K562 (cell line): ENCODE results near the gene ZSWIM7. TPM values are rescaled to one million over a fixed set of nuclear protein-coding genes. Genes with fewer than 3 reads are reported as not detected.

Source experiments
- ATAC-seq: fragments of 200-7000 bp; cut with Tn5 transposase; 3 replicates; pipeline ENCODE4 v1.9.1; 2020; ENCODE audit warnings: moderate library complexity
- BruUV-seq: library from RNA; stranded (reverse); fragments of 400-500 nt; replicated peaks from 2 replicates; lab custom pipeline; 2021; lab: Mats Ljungman, UMichigan
- CTCF ChIA-PET: fragments of 300-600 bp; formaldehyde crosslinking; extraction: SDS; loops from one replicate; lab custom pipeline; 2021; ENCODE audit warnings: low intra/inter-chr PET ratio; lab: Yijun Ruan, JAX
- POLR2A ChIA-PET: fragments of 300-600, 350-650 bp; sonication (Branson Sonifier 250); formaldehyde crosslinking; extraction: SDS; loops from one replicate; lab custom pipeline; 2021; ENCODE audit warnings: antibody characterized with exemption, inconsistent platforms; lab: Yijun Ruan, JAX
- DNase-seq, 4 experiments: peaks; one replicate each; pipeline versions ENCODE4 v3.0.0 to v3.0.0-alpha.2; 2011 to 2018; ENCODE audit warnings: low spot score in 3 of 4, mixed read lengths in 3 of 4; ENCODE audit errors: extremely low read depth in 1 of 4
- FAIRE-seq: peaks from 2 replicates; lab custom pipeline; 2011; peaks lifted over from hg19 to GRCh38; lab: Jason Lieb, UNC
- H2AFZ ChIP-seq: 2 replicates; pipeline ENCODE4 v1.6.0; 2011; ENCODE audit warnings: low read depth, low read length, control low read depth, inconsistent platforms
- H3K27ac ChIP-seq: fragments of 200-600 bp; 3 replicates; pipeline ENCODE4 v1.8.0; 2011; ENCODE audit warnings: low read depth, mild to moderate bottlenecking, control low read depth, inconsistent platforms, low read length, moderate library complexity, mixed read lengths; ENCODE audit errors: extremely low read depth
- H3K27me3 ChIP-seq, 2 experiments: fragments of 300-600 bp in 1 of 2; 2 replicates in 1 of 2; 3 replicates in 1 of 2; pipeline versions ENCODE4 v1.6.0 to v1.8.0; 2011; ENCODE audit warnings: inconsistent platforms in 2 of 2, low read length in 2 of 2, mild to moderate bottlenecking in 1 of 2, mixed read lengths in 1 of 2, moderate library complexity in 1 of 2; ENCODE audit not compliant: control insufficient read depth in 2 of 2, insufficient read depth in 2 of 2
- H3K36me3 ChIP-seq: fragments of 300-600 bp; 3 replicates; pipeline ENCODE4 v1.8.0; 2011; ENCODE audit warnings: mild to moderate bottlenecking, low read length, inconsistent platforms; ENCODE audit not compliant: control insufficient read depth, insufficient read depth
- H3K4me1 ChIP-seq, 2 experiments: fragments of 200-600 bp in 1 of 2; replicated peaks in 1 of 2; 2 replicates in 1 of 2; 3 replicates in 1 of 2; pipeline versions ENCODE4 v1.5.1 to v1.8.0; 2011; ENCODE audit warnings: inconsistent platforms in 2 of 2, low read length in 2 of 2, mild to moderate bottlenecking in 1 of 2, mixed read lengths in 1 of 2, moderate library complexity in 1 of 2; ENCODE audit not compliant: control insufficient read depth in 2 of 2, insufficient read depth in 2 of 2
- H3K4me2 ChIP-seq: 2 replicates; pipeline ENCODE4 v1.6.1; 2011; ENCODE audit warnings: low read length, control low read depth, inconsistent platforms, mixed read lengths; ENCODE audit not compliant: insufficient read depth
- H3K4me3 ChIP-seq: fragments of 200-600 bp; sonication (generic), shearing (Covaris generic); 2 replicates; pipeline ENCODE4 v1.5.1; 2016; ENCODE audit warnings: control low read depth, inconsistent platforms
- H3K79me2 ChIP-seq: fragments of 200-600 bp; 3 replicates; pipeline ENCODE4 v1.8.0; 2011; ENCODE audit warnings: low read length, inconsistent platforms; ENCODE audit not compliant: control insufficient read depth, insufficient read depth
- H3K9ac ChIP-seq, 2 experiments: 2 replicates each; pipeline versions ENCODE4 v1.6.0 to v1.6.1; 2011; ENCODE audit warnings: low read depth in 2 of 2, low read length in 2 of 2, control low read depth in 1 of 2, inconsistent platforms in 1 of 2, mild to moderate bottlenecking in 1 of 2, mixed read lengths in 1 of 2; ENCODE audit not compliant: insufficient read depth in 1 of 2
- H3K9me1 ChIP-seq: one replicate; pipeline ENCODE4 v1.6.0; 2011; ENCODE audit warnings: inconsistent platforms, mild to moderate bottlenecking, low read length, moderate library complexity; ENCODE audit not compliant: control insufficient read depth, insufficient read depth
- H3K9me3 ChIP-seq: replicated peaks from 2 replicates; pipeline ENCODE4 v1.5.1; 2011; ENCODE audit warnings: low read depth, low read length, inconsistent platforms; ENCODE audit not compliant: control insufficient read depth, insufficient read depth
- H4K20me1 ChIP-seq: replicated peaks from 2 replicates; pipeline ENCODE4 v1.6.1; 2011; ENCODE audit warnings: low read length, inconsistent platforms, mixed read lengths; ENCODE audit not compliant: control insufficient read depth, insufficient read depth
- E4F1 ChIP-seq: fragments of 250-450 bp; sonication (Bioruptor Pico); IDR thresholded peaks from 2 replicates; pipeline ENCODE4 v1.5.0; 2021; ENCODE audit warnings: mild to moderate bottlenecking, borderline replicate concordance
- HMGN3 ChIP-seq: IDR thresholded peaks from 2 replicates; pipeline ENCODE4 v1.6.1; 2011; ENCODE audit warnings: borderline replicate concordance, low read depth, mild to moderate bottlenecking, mixed read lengths, low read length; ENCODE audit not compliant: insufficient read length; ENCODE audit errors: extremely low read depth
- L3MBTL2 ChIP-seq: fragments of 450-650 bp; IDR thresholded peaks from 2 replicates; pipeline ENCODE4 v1.6.1; 2016; ENCODE audit warnings: mild to moderate bottlenecking, moderate library complexity
- MGA ChIP-seq: fragments of 450-650 bp; IDR thresholded peaks from 2 replicates; pipeline ENCODE4 v1.6.1; 2016; ENCODE audit warnings: mild to moderate bottlenecking, moderate library complexity
- STAG1 ChIP-seq: sonication (generic); formaldehyde crosslinking; IDR thresholded peaks from 2 replicates; pipeline ENCODE4 v1.5.0; 2020; ENCODE audit warnings: missing genetic modification reagents, borderline replicate concordance
- WGBS: fragments of 100-300 bp; shearing (Covaris generic); methylation state at CpG from one replicate; pipeline ENCODE4 v1.1.6; 2016; ENCODE audit warnings: low coverage, mixed read lengths; ENCODE audit not compliant: insufficient coverage; ENCODE audit errors: missing lambda C conversion rate; 5-methylcytosine and 5-hydroxymethylcytosine counted together
- in situ Hi-C: fragments of 300-500 bp; cut with MboI; formaldehyde crosslinking; loops from 4 replicates; pipeline ENCODE4 v1.15.0; 2018; ENCODE audit warnings: inconsistent platforms, mixed read lengths
- intact Hi-C: fragments of 100-400 bp; cut with micrococcal nuclease; formaldehyde crosslinking; loops from 2 replicates; pipeline ENCODE4 v1.14.2; 2022
- polyA plus RNA-seq, 8 experiments: library from polyadenylated mRNA; depleted of rRNA in 4 of 8; stranded (reverse) in 5 of 8; unstranded in 3 of 8; fragments of >200 nt; fragmentation: Nextera tagmentation in 2 of 8; fragmentation: Illumina TruSeq in 1 of 8; extraction: Ambion mirVana in 2 of 8; extraction: Trizol in 1 of 8; gene quantifications; 2 replicates each; pipeline versions ENCODE4 v1.2.1 to v1.2.3, GENCODE V29; 2011 to 2014; ENCODE audit warnings: inconsistent platforms in 1 of 8, missing spikeins in 1 of 8
- total RNA-seq, 7 experiments: library from RNA; depleted of rRNA in 6 of 7; stranded (reverse); fragments of >200 nt in 6 of 7; fragmentation: Illumina TruSeq in 2 of 7; extraction: Trizol in 2 of 7; gene quantifications; 2 replicates each; pipeline versions ENCODE4 v1.2.1 to v1.2.3, GENCODE V29; 2011 to 2021; ENCODE audit warnings: low replicate concordance in 1 of 7

Gene ZSWIM7
- total and polyA plus RNA-seq, 9 of the 15 experiments (the other 6 are each of a cell fraction or from before 2014, with no cell fraction given), result 5.9 to 18.7 (median 9.5) TPM

GRCh38 chr17:15943971-15944758 is 55.3 kb downstream of the ZSWIM7 start:
- WGBS, result 76% methylated on average over 14 of the region's 40 CpGs
- CTCF ChIA-PET, result interaction anchor here (0.6 to 2.2 kb wide), 7 partner anchors 14 to 684 kb away, joined by 3 to 12 read pairs (median 5); no protein-coding TSS in a partner anchor
- no TSS peak for BruUV-seq
- peak overlapping the region; percentile 90; the same call in 1 of the 2 replicates for H3K4me2 ChIP-seq
- H3K79me2 ChIP-seq, result peaks cover 34% of the 10 kb centered on the region
- DNase-seq (no peak), ATAC-seq (no peak), FAIRE-seq (no peak)
- peak overlapping the region; percentile 61 for H3K4me3 ChIP-seq
- no peaks in the 10 kb centered on the region for H3K9me3 ChIP-seq
- H3K4me1 ChIP-seq, result peaks cover 16 to 36% of the 10 kb centered on the region in 2 experiments; a peak in 4 of 5 replicates
- H3K27ac ChIP-seq, result no peak overlapping the region
- in situ Hi-C loops (loop anchor here (10.0 kb wide), 2 partner anchors 51 to 109 kb away; partner anchors contain the start of genes TTC19 and ZSWIM7), intact Hi-C loops (loop anchor here (5.0 kb wide), 1 partner anchor 117 kb away; no protein-coding TSS in a partner anchor)
- H3K27me3 ChIP-seq, result no peaks in the 10 kb centered on the region
- H3K9ac ChIP-seq, result peak overlapping the region; percentile 77 to 97; a peak in 3 of 4 replicates
- POLR2A ChIA-PET, result interaction anchor here (0.6 to 2.9 kb wide), 6 partner anchors 9 to 113 kb away, joined by 3 to 10 read pairs (median 6); no protein-coding TSS in a partner anchor
- peak overlapping the region; percentile 86 for H2AFZ ChIP-seq
- H4K20me1 ChIP-seq, result no peaks in the 10 kb centered on the region
- H3K9me1 ChIP-seq, result no peaks in the 10 kb centered on the region
- H3K36me3 ChIP-seq, result no peaks in the 10 kb centered on the region
- peak; percentile 67 for TF ChIP-seq MGA
- TF ChIP-seq L3MBTL2, result peak; percentile 9; the same call in 1 of the 2 replicates
- no peak for TF ChIP-seq E4F1 (CRISPR knock-in tag)
- TF ChIP-seq STAG1 (CRISPR knock-in tag), result peak; percentile 54; the same call in 1 of the 2 replicates
- TF ChIP-seq HMGN3, result peak; percentile 33
